DND-41 (cell line): ENCODE measurements around the gene LRRC28.

Source experiments
- ATAC-seq: fragments of 200-7000 bp; cut with Tn5 transposase; 3 replicates; pipeline ENCODE4 v1.9.1; 2021; ENCODE audit warnings: low read depth; ENCODE audit not compliant: insufficient read depth
- DNase-seq: peaks from one replicate; pipeline ENCODE4 v3.0.0-alpha.2; 2020
- H2AFZ ChIP-seq: 2 replicates; pipeline ENCODE4 v1.6.0; 2012; ENCODE audit warnings: low read depth, low read length
- H3K27ac ChIP-seq: 2 replicates; pipeline ENCODE4 v1.5.1; 2012; ENCODE audit warnings: low read length, inconsistent platforms
- H3K27me3 ChIP-seq: fragments of 200-600 bp; sonication (generic); 2 replicates; pipeline ENCODE4 v1.6.0; 2012; ENCODE audit warnings: low read length, mild to moderate bottlenecking, inconsistent platforms; ENCODE audit not compliant: insufficient read depth, poor library complexity
- H3K36me3 ChIP-seq: 2 replicates; pipeline ENCODE4 v1.5.1; 2012; ENCODE audit warnings: low read length, inconsistent platforms; ENCODE audit not compliant: insufficient read depth
- H3K4me1 ChIP-seq: 2 replicates; pipeline ENCODE4 v1.5.1; 2012; ENCODE audit warnings: mild to moderate bottlenecking, low read length; ENCODE audit not compliant: insufficient read depth
- H3K4me2 ChIP-seq: 2 replicates; pipeline ENCODE4 v1.6.0; 2012; ENCODE audit warnings: mild to moderate bottlenecking, moderate library complexity, low read length, inconsistent platforms; ENCODE audit not compliant: insufficient read depth
- H3K4me3 ChIP-seq, 2 experiments: fragments of 200-600 bp in 1 of 2; shearing (Covaris generic) in 1 of 2; 2 replicates each; pipeline ENCODE4 v1.5.1; 2012 to 2016; ENCODE audit warnings: inconsistent platforms in 2 of 2, low read length in 2 of 2, mild to moderate bottlenecking in 2 of 2, low read depth in 1 of 2, moderate library complexity in 1 of 2
- H3K79me2 ChIP-seq: 2 replicates; pipeline ENCODE4 v1.6.0; 2012; ENCODE audit warnings: low read length, inconsistent platforms; ENCODE audit not compliant: insufficient read depth
- H3K9ac ChIP-seq: 2 replicates; pipeline ENCODE4 v1.6.0; 2012; ENCODE audit warnings: low read depth, mild to moderate bottlenecking, inconsistent platforms, low read length, moderate library complexity
- H3K9me3 ChIP-seq: 2 replicates; pipeline ENCODE4 v1.5.1; 2012; ENCODE audit warnings: low read length, moderate library complexity, mild to moderate bottlenecking, inconsistent platforms; ENCODE audit not compliant: insufficient read depth, severe bottlenecking
- H4K20me1 ChIP-seq: 2 replicates; pipeline ENCODE4 v1.6.0; 2012; ENCODE audit warnings: low read length; ENCODE audit not compliant: insufficient read depth
- EZH2 ChIP-seq: IDR thresholded peaks from 3 replicates; pipeline ENCODE4 v1.6.1; 2012; ENCODE audit warnings: borderline replicate concordance, low read depth, mild to moderate bottlenecking, moderate library complexity, low read length, inconsistent platforms; ENCODE audit not compliant: severe bottlenecking
- TF ChIP-seq, protein P1 (sequence below): IDR thresholded peaks from 2 replicates; pipeline ENCODE4 v1.5.1; 2012; ENCODE audit warnings: borderline replicate concordance, low read length, moderate library complexity, mild to moderate bottlenecking; ENCODE audit not compliant: poor library complexity, severe bottlenecking; ENCODE audit errors: extremely low read depth

Gene LRRC28

DNA sequence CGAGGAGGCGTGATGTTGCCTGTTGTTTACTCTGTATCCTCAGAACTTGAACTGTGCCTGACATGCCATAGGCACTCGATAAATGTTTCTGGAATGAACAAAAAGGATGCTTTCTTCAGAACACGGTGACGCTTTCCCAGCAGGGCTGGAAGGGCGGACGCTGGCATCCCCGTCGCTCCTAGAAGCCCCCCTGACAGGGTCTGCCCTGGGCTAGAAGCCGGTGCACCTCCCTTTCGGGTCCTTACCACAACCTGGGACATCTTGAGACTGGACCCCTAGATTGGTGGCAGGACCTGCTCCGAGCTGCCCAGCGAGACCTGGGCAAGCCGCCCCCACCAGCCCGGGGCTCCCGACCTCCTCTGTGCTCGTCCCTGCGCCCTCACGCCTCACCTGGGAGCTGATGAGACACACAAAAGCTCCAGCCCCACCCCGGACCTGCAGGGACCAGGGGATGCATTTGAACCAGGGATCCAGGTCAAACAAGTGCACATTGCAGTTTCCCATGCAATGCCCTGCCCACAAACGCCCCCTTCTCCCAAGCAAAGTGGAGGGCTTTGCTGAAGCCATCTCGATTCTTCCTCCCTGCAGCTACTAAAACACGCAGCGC lies 183.3 kb downstream of the LRRC28 start:
- Histone ChIP-seq H3K4me1 (peaks cover 28% of the 10 kb centered on the region), H3K4me3 (no peak overlapping the region), H3K36me3 (no peaks in the 10 kb centered on the region), H3K9me3 (no peaks in the 10 kb centered on the region), H3K9ac (no peak overlapping the region), H2AFZ (no peak overlapping the region), H3K79me2 (no peaks in the 10 kb centered on the region), H3K4me2 (no peak overlapping the region), H4K20me1 (no peaks in the 10 kb centered on the region), H3K27me3 (no peaks in the 10 kb centered on the region), H3K27ac (no peak overlapping the region)
- ATAC-seq (no peak), DNase-seq (no peak)
- no peak for TF ChIP-seq EZH2
- TF ChIP-seq, protein P1, sequence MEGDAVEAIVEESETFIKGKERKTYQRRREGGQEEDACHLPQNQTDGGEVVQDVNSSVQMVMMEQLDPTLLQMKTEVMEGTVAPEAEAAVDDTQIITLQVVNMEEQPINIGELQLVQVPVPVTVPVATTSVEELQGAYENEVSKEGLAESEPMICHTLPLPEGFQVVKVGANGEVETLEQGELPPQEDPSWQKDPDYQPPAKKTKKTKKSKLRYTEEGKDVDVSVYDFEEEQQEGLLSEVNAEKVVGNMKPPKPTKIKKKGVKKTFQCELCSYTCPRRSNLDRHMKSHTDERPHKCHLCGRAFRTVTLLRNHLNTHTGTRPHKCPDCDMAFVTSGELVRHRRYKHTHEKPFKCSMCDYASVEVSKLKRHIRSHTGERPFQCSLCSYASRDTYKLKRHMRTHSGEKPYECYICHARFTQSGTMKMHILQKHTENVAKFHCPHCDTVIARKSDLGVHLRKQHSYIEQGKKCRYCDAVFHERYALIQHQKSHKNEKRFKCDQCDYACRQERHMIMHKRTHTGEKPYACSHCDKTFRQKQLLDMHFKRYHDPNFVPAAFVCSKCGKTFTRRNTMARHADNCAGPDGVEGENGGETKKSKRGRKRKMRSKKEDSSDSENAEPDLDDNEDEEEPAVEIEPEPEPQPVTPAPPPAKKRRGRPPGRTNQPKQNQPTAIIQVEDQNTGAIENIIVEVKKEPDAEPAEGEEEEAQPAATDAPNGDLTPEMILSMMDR, result no peak

DNA sequence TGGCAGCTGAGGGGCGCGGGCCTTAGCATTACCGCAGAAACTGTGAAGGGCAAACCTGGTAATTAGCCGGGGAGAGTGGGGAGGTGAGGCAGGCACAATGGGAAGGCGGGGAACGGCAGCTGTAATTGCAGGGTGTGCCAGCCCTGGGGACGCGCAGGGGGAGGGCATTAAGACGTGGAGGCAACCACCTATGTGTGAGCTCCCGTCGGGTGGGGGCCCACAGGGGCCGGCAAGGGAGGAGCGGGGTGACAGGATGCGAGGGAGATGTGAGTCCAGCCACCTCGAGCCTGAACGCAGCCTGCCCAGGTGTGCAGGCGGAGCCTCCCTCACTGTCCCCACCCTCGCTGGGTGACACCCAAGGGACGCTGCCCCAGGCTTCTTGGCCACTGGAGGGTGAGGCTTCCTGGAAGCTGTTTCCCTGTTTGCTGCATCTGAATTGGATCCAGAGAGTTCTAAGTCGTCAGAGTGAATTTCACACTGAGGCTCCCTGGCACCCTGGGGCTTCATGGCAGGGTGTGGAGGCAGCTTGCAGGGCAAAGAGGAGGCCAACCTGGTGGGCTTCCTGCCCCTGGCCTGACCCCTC lies 183.9 kb downstream of the LRRC28 start:
- Histone ChIP-seq H3K79me2 (no peaks in the 10 kb centered on the region), H3K36me3 (no peaks in the 10 kb centered on the region), H3K27me3 (no peaks in the 10 kb centered on the region), H3K27ac (no peak overlapping the region), H3K9me3 (no peaks in the 10 kb centered on the region), H3K4me2 (no peak overlapping the region), H4K20me1 (no peaks in the 10 kb centered on the region), H2AFZ (no peak overlapping the region), H3K9ac (no peak overlapping the region), H3K4me3 (no peak overlapping the region), H3K4me1 (peaks cover 28% of the 10 kb centered on the region)
- TF ChIP-seq EZH2, result no peak
- TF ChIP-seq, protein P1, result no peak
- no peak for DNase-seq
- no peak for ATAC-seq

DNA sequence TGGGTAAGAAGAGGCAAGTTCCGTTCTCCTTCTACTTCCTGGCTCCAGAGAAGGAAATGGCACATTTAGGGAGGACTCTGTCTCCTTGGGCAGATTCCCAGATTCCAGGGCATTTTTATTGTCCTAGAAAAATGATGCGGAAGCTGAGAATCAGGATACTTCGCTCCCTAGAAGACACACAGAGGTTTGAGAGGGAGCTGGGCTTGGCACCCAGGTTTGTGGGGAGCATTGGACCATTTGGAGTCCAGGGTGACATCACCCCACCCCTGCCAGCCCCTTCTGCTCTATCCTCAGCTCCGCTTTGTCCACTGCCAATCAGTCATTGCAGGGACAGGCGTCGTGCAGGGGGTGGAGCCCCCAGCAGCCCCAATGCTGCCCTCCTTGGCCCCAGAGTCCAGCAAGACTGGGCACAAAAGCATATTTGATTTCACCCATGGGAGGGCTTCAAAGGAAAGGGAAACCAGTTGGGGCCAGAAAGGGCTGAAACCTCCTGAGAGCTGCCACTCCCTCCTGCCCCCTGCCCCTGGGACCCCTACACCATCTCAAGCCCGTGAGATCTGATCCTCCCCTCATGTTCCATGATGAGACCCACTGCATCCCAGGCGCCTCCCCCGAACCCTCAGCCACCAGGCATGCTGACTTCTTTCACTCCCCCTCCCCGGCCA lies 184.7 kb downstream of the LRRC28 start:
- H3K4me1 ChIP-seq, result peaks cover 28% of the 10 kb centered on the region
- H3K4me3 ChIP-seq, result no peak overlapping the region
- no peaks in the 10 kb centered on the region for H3K27me3 ChIP-seq
- no peak for DNase-seq
- no peaks in the 10 kb centered on the region for H3K79me2 ChIP-seq
- no peaks in the 10 kb centered on the region for H3K9me3 ChIP-seq
- H3K27ac ChIP-seq, result no peak overlapping the region
- TF ChIP-seq, protein P1, result no peak
- no peak for TF ChIP-seq EZH2
- H3K9ac ChIP-seq, result no peak overlapping the region
- no peak overlapping the region for H2AFZ ChIP-seq
- no peak overlapping the region for H3K4me2 ChIP-seq
- no peak for ATAC-seq
- no peaks in the 10 kb centered on the region for H4K20me1 ChIP-seq
- H3K36me3 ChIP-seq, result no peaks in the 10 kb centered on the region
